Endothelial cell of umbilical vein (primary cell): Measurements from ENCODE around the gene SRSF3. TPM values are rescaled to one million over a fixed set of nuclear protein-coding genes. Genes with fewer than 3 reads are reported as not detected.

ENCODE experiments used
- BruUV-seq: library from RNA; stranded (reverse); fragments of 400-500 nt; replicated peaks from 2 replicates; lab custom pipeline; 2021; lab: Mats Ljungman, UMichigan
- CTCF ChIA-PET: fragments of 300-600, 350-600 bp; sonication (Branson Sonifier 250); formaldehyde crosslinking; loops from one replicate; lab custom pipeline; 2021; ENCODE audit warnings: antibody characterized with exemption, inconsistent platforms; lab: Charles Lee
- POLR2A ChIA-PET: fragments of 300-600, 350-600 bp; sonication (Branson Sonifier 250); formaldehyde crosslinking; loops from one replicate; lab custom pipeline; 2021; ENCODE audit warnings: antibody characterized with exemption, inconsistent platforms; lab: Charles Lee
- DNase-seq: peaks from one replicate; pipeline ENCODE4 v3.0.0-alpha.2; 2011; ENCODE audit warnings: low read depth, low spot score
- FAIRE-seq: peaks from 2 replicates; lab custom pipeline; 2011; peaks lifted over from hg19 to GRCh38; lab: Jason Lieb, UNC
- H2AFZ ChIP-seq: 2 replicates; pipeline ENCODE4 v1.6.0; 2012; ENCODE audit warnings: low read depth, low read length, control low read depth, inconsistent platforms
- H3K27ac ChIP-seq: 2 replicates; pipeline ENCODE4 v1.5.1; 2011; ENCODE audit warnings: low read depth, mild to moderate bottlenecking, control low read depth, low read length, moderate library complexity; ENCODE audit not compliant: insufficient read depth
- H3K27me3 ChIP-seq, 2 experiments: 2 replicates each; pipeline versions ENCODE4 v1.6.0 to v1.6.1; 2011; ENCODE audit warnings: low read length in 2 of 2, mixed read lengths in 1 of 2; ENCODE audit not compliant: control insufficient read depth in 2 of 2, insufficient read depth in 2 of 2
- H3K36me3 ChIP-seq, 2 experiments: 2 replicates in 1 of 2; 3 replicates in 1 of 2; pipeline ENCODE4 v1.5.1; 2011; ENCODE audit warnings: low read length in 2 of 2, mild to moderate bottlenecking in 1 of 2, moderate library complexity in 1 of 2; ENCODE audit not compliant: control insufficient read depth in 2 of 2, insufficient read depth in 2 of 2; ENCODE audit errors: extremely low read depth in 1 of 2
- H3K4me1 ChIP-seq: 3 replicates; pipeline ENCODE4 v1.5.1; 2011; ENCODE audit warnings: mild to moderate bottlenecking, low read length; ENCODE audit not compliant: control insufficient read depth, insufficient read depth; ENCODE audit errors: extremely low read depth
- H3K4me2 ChIP-seq: 2 replicates; pipeline ENCODE4 v1.6.1; 2011; ENCODE audit warnings: low read length, control low read depth, mixed read lengths; ENCODE audit not compliant: insufficient read depth
- H3K4me3 ChIP-seq, 3 experiments: fragments of 200-600 bp in 1 of 3; sonication (generic), shearing (Covaris generic) in 1 of 3; replicated peaks in 1 of 3; 2 replicates each; pipeline ENCODE4 v1.5.1; 2011 to 2016; ENCODE audit warnings: control low read depth in 3 of 3, low read length in 3 of 3, mild to moderate bottlenecking in 2 of 3, inconsistent platforms in 1 of 3, low read depth in 1 of 3, moderate library complexity in 1 of 3; ENCODE audit not compliant: insufficient read depth in 1 of 3
- H3K79me2 ChIP-seq: 2 replicates; pipeline ENCODE4 v1.6.0; 2012; ENCODE audit warnings: low read length, inconsistent platforms; ENCODE audit not compliant: control insufficient read depth, insufficient read depth
- H3K9ac ChIP-seq: replicated peaks from 2 replicates; pipeline ENCODE3; 2011; ENCODE audit warnings: low read length, control low read depth; ENCODE audit not compliant: insufficient read depth; ENCODE audit errors: extremely low read depth
- H3K9me1 ChIP-seq: replicated peaks from 3 replicates; pipeline ENCODE4 v1.6.0; 2011; ENCODE audit warnings: mild to moderate bottlenecking, low read length; ENCODE audit not compliant: control insufficient read depth, insufficient read depth; ENCODE audit errors: extremely low read depth
- H3K9me3 ChIP-seq: replicated peaks from 2 replicates; pipeline ENCODE4 v1.5.1; 2012; ENCODE audit warnings: low read length, inconsistent platforms; ENCODE audit not compliant: control insufficient read depth, insufficient read depth
- H4K20me1 ChIP-seq: replicated peaks from 2 replicates; pipeline ENCODE3; 2011; ENCODE audit warnings: mild to moderate bottlenecking, low read length; ENCODE audit not compliant: control insufficient read depth, insufficient read depth; ENCODE audit errors: extremely low read depth
- EZH2 ChIP-seq: IDR thresholded peaks from 2 replicates; pipeline ENCODE4 v1.6.1; 2012; ENCODE audit warnings: borderline replicate concordance, low read depth, mild to moderate bottlenecking, moderate library complexity, low read length, inconsistent platforms; ENCODE audit not compliant: severe bottlenecking
- FOS ChIP-seq: IDR thresholded peaks from 2 replicates; pipeline ENCODE4 v1.6.1; 2011; ENCODE audit warnings: mild to moderate bottlenecking, low read length, moderate library complexity, borderline replicate concordance; ENCODE audit not compliant: insufficient read depth
- GATA2 ChIP-seq: IDR thresholded peaks from 2 replicates; pipeline ENCODE4 v1.7.0; 2011; ENCODE audit warnings: low read depth, mild to moderate bottlenecking, moderate library complexity, mixed read lengths, low read length; ENCODE audit not compliant: insufficient read length, insufficient read depth
- JUN ChIP-seq: IDR thresholded peaks from 2 replicates; pipeline ENCODE4 v1.6.1; 2011; ENCODE audit warnings: borderline replicate concordance, low read depth; ENCODE audit not compliant: insufficient read length, insufficient read depth
- MAX ChIP-seq: IDR thresholded peaks from 2 replicates; pipeline ENCODE4 v1.6.1; 2011; ENCODE audit not compliant: insufficient read depth, insufficient read length
- MYC ChIP-seq: IDR thresholded peaks from one replicate; pipeline ENCODE4 v1.6.1; 2011; ENCODE audit warnings: mild to moderate bottlenecking, low read depth, low read length
- POLR2A ChIP-seq: IDR thresholded peaks from 2 replicates; pipeline ENCODE4 v1.6.1; 2012; ENCODE audit warnings: low read depth, mild to moderate bottlenecking, control low read depth, low read length
- POLR2AphosphoS5 ChIP-seq: IDR thresholded peaks from 2 replicates; pipeline ENCODE4 v1.6.1; 2012; ENCODE audit warnings: low read depth, mild to moderate bottlenecking, control low read depth, low read length, moderate library complexity; ENCODE audit not compliant: insufficient read depth
- dilution Hi-C: fragments of 300-500 bp; cut with MboI; formaldehyde crosslinking; loops from one replicate; pipeline ENCODE4 v1.15.0; 2019; ENCODE audit warnings: low sequenced_read_pairs; ENCODE audit not compliant: extremely low pct_ligation_motif_present
- intact Hi-C: fragments of 100-400 bp; cut with micrococcal nuclease; formaldehyde crosslinking; loops from one replicate; pipeline ENCODE4 v1.10.0; 2022
- polyA plus RNA-seq, 4 experiments: library from polyadenylated mRNA; depleted of rRNA in 3 of 4; stranded (reverse) in 3 of 4; unstranded in 1 of 4; fragments of >200 nt; gene quantifications; 2 replicates each; pipeline versions ENCODE4 v1.2.1 to v1.2.3, GENCODE V29; 2011 to 2012; ENCODE audit warnings: missing spikeins in 1 of 4
- total RNA-seq: library from RNA; stranded (reverse); gene quantifications from 2 replicates; pipeline ENCODE4 v1.2.3, GENCODE V29; 2021
- TF ChIP-seq, protein P1 (sequence below), 2 donors: IDR thresholded peaks; 1 replicate in 1 of 2; 2 replicates in 1 of 2; pipeline ENCODE4 v1.5.1; 2011; ENCODE audit warnings: low read length in 2 of 2, mild to moderate bottlenecking in 2 of 2, moderate library complexity in 2 of 2, control low read depth in 1 of 2, inconsistent platforms in 1 of 2, low read depth in 1 of 2; ENCODE audit not compliant: insufficient read depth in 1 of 2; ENCODE audit errors: extremely low read depth in 1 of 2

The SRSF3 gene
- total and polyA plus RNA-seq, 2 donors (not counting 3 experiments of a cell fraction or from before 2014, with no cell fraction given), result 317 to 393 TPM

GRCh38 chr6:36638579-36638978, 44.4 kb downstream of the SRSF3 start:
- dilution Hi-C loops, result no loop called here

More at GRCh38 chr6:36638579-36638978, 44.4 kb downstream of the SRSF3 start:
- no peak overlapping the region for H3K4me3 ChIP-seq
- no TSS peak for BruUV-seq
- POLR2A ChIA-PET, result no interaction called here
- TF ChIP-seq POLR2AphosphoS5, result no peak
- no peak for TF ChIP-seq POLR2A
- no peak for TF ChIP-seq JUN
- no peak for TF ChIP-seq MYC
- no peak for TF ChIP-seq FOS
- TF ChIP-seq, protein P1, sequence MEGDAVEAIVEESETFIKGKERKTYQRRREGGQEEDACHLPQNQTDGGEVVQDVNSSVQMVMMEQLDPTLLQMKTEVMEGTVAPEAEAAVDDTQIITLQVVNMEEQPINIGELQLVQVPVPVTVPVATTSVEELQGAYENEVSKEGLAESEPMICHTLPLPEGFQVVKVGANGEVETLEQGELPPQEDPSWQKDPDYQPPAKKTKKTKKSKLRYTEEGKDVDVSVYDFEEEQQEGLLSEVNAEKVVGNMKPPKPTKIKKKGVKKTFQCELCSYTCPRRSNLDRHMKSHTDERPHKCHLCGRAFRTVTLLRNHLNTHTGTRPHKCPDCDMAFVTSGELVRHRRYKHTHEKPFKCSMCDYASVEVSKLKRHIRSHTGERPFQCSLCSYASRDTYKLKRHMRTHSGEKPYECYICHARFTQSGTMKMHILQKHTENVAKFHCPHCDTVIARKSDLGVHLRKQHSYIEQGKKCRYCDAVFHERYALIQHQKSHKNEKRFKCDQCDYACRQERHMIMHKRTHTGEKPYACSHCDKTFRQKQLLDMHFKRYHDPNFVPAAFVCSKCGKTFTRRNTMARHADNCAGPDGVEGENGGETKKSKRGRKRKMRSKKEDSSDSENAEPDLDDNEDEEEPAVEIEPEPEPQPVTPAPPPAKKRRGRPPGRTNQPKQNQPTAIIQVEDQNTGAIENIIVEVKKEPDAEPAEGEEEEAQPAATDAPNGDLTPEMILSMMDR (IDR thresholded peaks at IDR 0.05; ENCODE audit: extremely low read depth in 1 of 2, insufficient read depth in 1 of 2, low read depth in 1 of 2, low read length in 2 of 2), result no peak
- no peak for TF ChIP-seq MAX
- TF ChIP-seq GATA2, result no peak
- no peak for TF ChIP-seq EZH2
- DNase-seq (no peak), FAIRE-seq (no peak)
- no peaks in the 10 kb centered on the region for H3K9me1 ChIP-seq
- H3K79me2 ChIP-seq, result no peaks in the 10 kb centered on the region
- no peaks in the 10 kb centered on the region for H3K27me3 ChIP-seq
- CTCF ChIA-PET, result no interaction called here
- no peak overlapping the region for H3K9ac ChIP-seq
- peaks cover 6% of the 10 kb centered on the region for H3K4me1 ChIP-seq
- no peaks in the 10 kb centered on the region for H3K9me3 ChIP-seq
- no peak overlapping the region for H2AFZ ChIP-seq
- intact Hi-C loops, result no loop called here
- H3K27ac ChIP-seq, result no peak overlapping the region
- H4K20me1 ChIP-seq, result no peaks in the 10 kb centered on the region
- no peak overlapping the region for H3K4me2 ChIP-seq
- no peaks in the 10 kb centered on the region for H3K36me3 ChIP-seq
